Astrocyte (in vitro differentiated cells and primary cell): Measurements from ENCODE around the gene NAALADL2.

Source experiments
- EZH2 ChIP-seq: IDR thresholded peaks from 2 replicates; pipeline ENCODE4 v1.6.1; 2012; ENCODE audit warnings: mild to moderate bottlenecking, low read length, inconsistent platforms; ENCODE audit not compliant: insufficient read depth
- TF ChIP-seq, protein P1 (sequence below): IDR thresholded peaks from 2 replicates; pipeline ENCODE4 v1.5.1; 2011; ENCODE audit warnings: low read depth, mild to moderate bottlenecking, inconsistent platforms, low read length, moderate library complexity; ENCODE audit not compliant: insufficient read depth

DNA sequence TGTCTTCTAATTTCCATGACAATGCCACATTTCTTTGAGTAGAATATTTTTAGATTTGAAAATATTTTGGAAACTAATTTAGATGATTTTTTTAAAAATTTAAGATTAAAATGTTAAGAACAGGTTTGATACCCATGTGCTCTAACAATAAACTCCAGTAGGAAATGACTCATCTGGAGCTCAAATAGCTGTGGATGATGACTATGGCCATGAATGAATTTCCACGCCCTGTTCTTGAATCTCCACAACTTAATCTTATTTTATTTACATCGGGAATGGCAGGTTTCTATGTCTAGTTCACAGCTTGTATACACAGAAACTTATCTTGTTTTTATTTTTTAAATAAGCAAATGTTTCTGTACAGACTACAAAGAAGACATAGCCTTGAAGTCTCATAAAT lies 726.8 kb downstream of the NAALADL2 start:
- TF ChIP-seq, protein P1, sequence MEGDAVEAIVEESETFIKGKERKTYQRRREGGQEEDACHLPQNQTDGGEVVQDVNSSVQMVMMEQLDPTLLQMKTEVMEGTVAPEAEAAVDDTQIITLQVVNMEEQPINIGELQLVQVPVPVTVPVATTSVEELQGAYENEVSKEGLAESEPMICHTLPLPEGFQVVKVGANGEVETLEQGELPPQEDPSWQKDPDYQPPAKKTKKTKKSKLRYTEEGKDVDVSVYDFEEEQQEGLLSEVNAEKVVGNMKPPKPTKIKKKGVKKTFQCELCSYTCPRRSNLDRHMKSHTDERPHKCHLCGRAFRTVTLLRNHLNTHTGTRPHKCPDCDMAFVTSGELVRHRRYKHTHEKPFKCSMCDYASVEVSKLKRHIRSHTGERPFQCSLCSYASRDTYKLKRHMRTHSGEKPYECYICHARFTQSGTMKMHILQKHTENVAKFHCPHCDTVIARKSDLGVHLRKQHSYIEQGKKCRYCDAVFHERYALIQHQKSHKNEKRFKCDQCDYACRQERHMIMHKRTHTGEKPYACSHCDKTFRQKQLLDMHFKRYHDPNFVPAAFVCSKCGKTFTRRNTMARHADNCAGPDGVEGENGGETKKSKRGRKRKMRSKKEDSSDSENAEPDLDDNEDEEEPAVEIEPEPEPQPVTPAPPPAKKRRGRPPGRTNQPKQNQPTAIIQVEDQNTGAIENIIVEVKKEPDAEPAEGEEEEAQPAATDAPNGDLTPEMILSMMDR: no peak
- no peak for TF ChIP-seq EZH2
